ENCODE measurements around the gene SIGLEC7. TPM values are rescaled to one million over a fixed set of nuclear protein-coding genes. Genes with fewer than 3 reads are reported as not detected.

SIGLEC7 gene
- total RNA-seq, 1 experiment from 2014 or later = not detected

DNA sequence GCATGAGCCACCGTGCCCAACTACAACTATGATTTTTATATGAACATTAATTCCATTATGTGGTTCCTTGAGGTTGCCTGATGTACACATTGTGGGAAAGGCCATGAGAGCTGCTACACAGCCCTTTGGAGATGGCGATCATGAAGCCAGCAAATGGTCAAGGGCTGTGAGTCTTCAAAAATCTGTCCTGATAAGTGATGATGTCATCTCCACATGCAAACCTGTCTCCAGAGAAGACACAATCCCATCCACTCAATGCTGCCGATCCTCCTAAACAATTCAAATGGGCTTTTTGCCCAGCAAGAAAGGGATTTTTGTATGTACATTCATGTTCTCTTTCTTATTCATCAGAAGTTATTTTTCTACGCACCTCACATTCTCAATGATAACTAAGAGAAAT is 17.6 kb downstream of the SIGLEC7 start:
- no peaks in the 10 kb centered on the region for H3K27me3 ChIP-seq (replicated peaks; ENCODE audit: control insufficient read depth, insufficient read depth, low read length)
- CTCF ChIA-PET = no interaction called here
- POLR2A ChIA-PET = interaction anchor here (0.7 kb wide), 1 partner anchor 99 kb away, joined by 5 read pairs; no protein-coding TSS in a partner anchor

DNA sequence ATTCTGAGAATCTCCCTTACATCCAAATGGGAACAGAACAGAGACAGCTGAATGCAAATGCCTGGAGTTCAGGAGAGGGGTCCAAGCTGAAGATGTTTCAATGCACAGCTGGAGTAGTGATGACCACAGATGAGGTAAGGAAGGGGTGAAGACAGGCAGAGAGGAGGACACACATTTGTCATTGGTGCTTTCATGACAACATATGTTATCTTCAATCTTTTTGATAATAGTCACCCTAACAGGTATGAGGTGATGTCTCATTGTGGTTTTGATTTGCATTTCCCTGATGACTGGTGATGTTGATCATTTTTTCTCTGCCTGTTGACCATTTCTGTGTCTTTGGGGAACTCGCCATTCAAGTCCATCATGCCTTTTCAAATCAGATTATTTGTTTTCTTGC is 19.2 kb downstream of the SIGLEC7 start:
- TF ChIP-seq, protein P1, sequence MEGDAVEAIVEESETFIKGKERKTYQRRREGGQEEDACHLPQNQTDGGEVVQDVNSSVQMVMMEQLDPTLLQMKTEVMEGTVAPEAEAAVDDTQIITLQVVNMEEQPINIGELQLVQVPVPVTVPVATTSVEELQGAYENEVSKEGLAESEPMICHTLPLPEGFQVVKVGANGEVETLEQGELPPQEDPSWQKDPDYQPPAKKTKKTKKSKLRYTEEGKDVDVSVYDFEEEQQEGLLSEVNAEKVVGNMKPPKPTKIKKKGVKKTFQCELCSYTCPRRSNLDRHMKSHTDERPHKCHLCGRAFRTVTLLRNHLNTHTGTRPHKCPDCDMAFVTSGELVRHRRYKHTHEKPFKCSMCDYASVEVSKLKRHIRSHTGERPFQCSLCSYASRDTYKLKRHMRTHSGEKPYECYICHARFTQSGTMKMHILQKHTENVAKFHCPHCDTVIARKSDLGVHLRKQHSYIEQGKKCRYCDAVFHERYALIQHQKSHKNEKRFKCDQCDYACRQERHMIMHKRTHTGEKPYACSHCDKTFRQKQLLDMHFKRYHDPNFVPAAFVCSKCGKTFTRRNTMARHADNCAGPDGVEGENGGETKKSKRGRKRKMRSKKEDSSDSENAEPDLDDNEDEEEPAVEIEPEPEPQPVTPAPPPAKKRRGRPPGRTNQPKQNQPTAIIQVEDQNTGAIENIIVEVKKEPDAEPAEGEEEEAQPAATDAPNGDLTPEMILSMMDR (IDR thresholded peaks at IDR 0.05; ENCODE audit: insufficient read depth in 1 of 2, low read depth in 1 of 2, low read length in 1 of 2, severe bottlenecking in 1 of 2, unreplicated experiment in 1 of 2) = no peak
- no peak overlapping the region for H3K27ac Mint-ChIP-seq (ENCODE audit: unreplicated experiment)
- CTCF ChIA-PET = no interaction called here

More for the DNA sequence above, 17.6 kb downstream of the SIGLEC7 start:
- Histone ChIP-seq H3K4me3 (ENCODE audit: low read depth, low read length) (no peak overlapping the region), H3K4me1 (peaks cover 20% of the 10 kb centered on the region), H3K9me3 (no peaks in the 10 kb centered on the region), H3K36me3 (ENCODE audit: control insufficient read depth, insufficient read depth, low read length) (no peaks in the 10 kb centered on the region)
- H3K4me1 Mint-ChIP-seq (ENCODE audit: low read depth, unreplicated experiment) = peaks cover 14% of the 10 kb centered on the region
- H3K9me3 Mint-ChIP-seq (ENCODE audit: unreplicated experiment) = no peaks in the 10 kb centered on the region
- H3K27ac Mint-ChIP-seq (ENCODE audit: unreplicated experiment) = no peak overlapping the region
- H3K27me3 Mint-ChIP-seq (ENCODE audit: insufficient read depth, unreplicated experiment) = peaks cover 24% of the 10 kb centered on the region
- H3K36me3 Mint-ChIP-seq (ENCODE audit: insufficient read depth, unreplicated experiment) = peaks cover 5% of the 10 kb centered on the region
- BruUV-seq (replicated peaks) = no TSS peak
- TF ChIP-seq, protein P1 (IDR thresholded peaks at IDR 0.05; ENCODE audit: insufficient read depth in 1 of 2, low read depth in 1 of 2, low read length in 1 of 2, severe bottlenecking in 1 of 2, unreplicated experiment in 1 of 2) = no peak
- intact Hi-C loops (cut with micrococcal nuclease; ENCODE audit: unreplicated experiment) = loop anchor here (1.0 kb wide), 1 partner anchor 100 kb away; no protein-coding TSS in a partner anchor
- no peak for DNase-seq
- H3K4me3 Mint-ChIP-seq (ENCODE audit: unreplicated experiment) = no peak overlapping the region

DNA sequence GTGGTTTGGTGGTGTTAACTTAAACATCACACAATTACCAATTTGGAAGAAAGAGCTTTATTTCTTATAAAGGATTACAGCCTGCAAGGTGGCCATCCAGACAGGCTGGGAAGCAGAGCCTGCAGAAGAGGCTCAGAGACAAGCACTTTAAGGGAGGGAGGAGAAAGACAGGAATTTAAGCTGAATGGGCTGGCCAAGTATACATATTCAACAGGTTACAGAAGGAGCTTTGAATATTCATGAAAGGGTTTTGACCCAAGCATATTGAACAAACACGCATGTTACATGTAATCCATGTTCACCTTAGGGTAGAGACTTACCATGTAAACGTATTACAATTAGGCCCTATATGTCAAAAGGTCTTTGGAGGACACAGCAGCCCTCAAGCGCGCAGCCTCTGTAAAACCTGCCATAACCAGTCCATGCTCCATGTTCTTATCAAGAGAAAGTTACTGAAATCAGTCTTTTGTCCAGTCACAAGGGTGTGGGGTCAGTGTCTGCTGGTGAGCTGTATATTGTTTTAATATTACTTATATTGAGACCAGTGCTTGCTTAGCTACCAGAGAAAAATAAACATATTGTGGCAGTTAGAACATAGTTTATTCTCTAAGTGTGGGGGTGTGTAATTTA is 19.9 kb downstream of the SIGLEC7 start:
- Histone ChIP-seq H3K4me1 (peaks cover 8% of the 10 kb centered on the region), H3K36me3 (ENCODE audit: control insufficient read depth, insufficient read depth, low read length) (no peaks in the 10 kb centered on the region), H3K4me3 (ENCODE audit: low read depth, low read length) (no peak overlapping the region), H3K27me3 (replicated peaks; ENCODE audit: control insufficient read depth, insufficient read depth, low read length) (no peaks in the 10 kb centered on the region), H3K9me3 (no peaks in the 10 kb centered on the region)
- Mint-ChIP-seq H3K9me3 (ENCODE audit: unreplicated experiment) (no peaks in the 10 kb centered on the region), H3K4me1 (ENCODE audit: low read depth, unreplicated experiment) (peaks cover 6% of the 10 kb centered on the region), H3K27me3 (ENCODE audit: insufficient read depth, unreplicated experiment) (peaks cover 30% of the 10 kb centered on the region), H3K4me3 (ENCODE audit: unreplicated experiment) (no peak overlapping the region), H3K27ac (ENCODE audit: unreplicated experiment) (no peak overlapping the region), H3K36me3 (ENCODE audit: insufficient read depth, unreplicated experiment) (peaks cover 5% of the 10 kb centered on the region)
- ChIA-PET CTCF (no interaction called here), POLR2A (no interaction called here)
- DNase-seq = no peak
- intact Hi-C loops (cut with micrococcal nuclease; ENCODE audit: unreplicated experiment) = no loop called here
- TF ChIP-seq, protein P1 (IDR thresholded peaks at IDR 0.05; ENCODE audit: insufficient read depth in 1 of 2, low read depth in 1 of 2, low read length in 1 of 2, severe bottlenecking in 1 of 2, unreplicated experiment in 1 of 2) = no peak
- no TSS peak for BruUV-seq (replicated peaks)

More for the DNA sequence above, 19.2 kb downstream of the SIGLEC7 start:
- Mint-ChIP-seq H3K36me3 (ENCODE audit: insufficient read depth, unreplicated experiment) (peaks cover 5% of the 10 kb centered on the region), H3K4me3 (ENCODE audit: unreplicated experiment) (no peak overlapping the region), H3K27me3 (ENCODE audit: insufficient read depth, unreplicated experiment) (peaks cover 26% of the 10 kb centered on the region), H3K4me1 (ENCODE audit: low read depth, unreplicated experiment) (peaks cover 10% of the 10 kb centered on the region), H3K9me3 (ENCODE audit: unreplicated experiment) (no peaks in the 10 kb centered on the region)
- Histone ChIP-seq H3K4me3 (ENCODE audit: low read depth, low read length) (no peak overlapping the region), H3K27me3 (replicated peaks; ENCODE audit: control insufficient read depth, insufficient read depth, low read length) (no peaks in the 10 kb centered on the region), H3K4me1 (peaks cover 15% of the 10 kb centered on the region), H3K9me3 (no peaks in the 10 kb centered on the region), H3K36me3 (ENCODE audit: control insufficient read depth, insufficient read depth, low read length) (no peaks in the 10 kb centered on the region)
- no TSS peak for BruUV-seq (replicated peaks)
- POLR2A ChIA-PET = no interaction called here
- intact Hi-C loops (cut with micrococcal nuclease; ENCODE audit: unreplicated experiment) = no loop called here
- no peak for DNase-seq
